ENCODE results near the gene SEMA4A.
A peak's percentile ranks its signal among the peaks of the same experiment; 100 is the strongest.

Gene SEMA4A

DNA sequence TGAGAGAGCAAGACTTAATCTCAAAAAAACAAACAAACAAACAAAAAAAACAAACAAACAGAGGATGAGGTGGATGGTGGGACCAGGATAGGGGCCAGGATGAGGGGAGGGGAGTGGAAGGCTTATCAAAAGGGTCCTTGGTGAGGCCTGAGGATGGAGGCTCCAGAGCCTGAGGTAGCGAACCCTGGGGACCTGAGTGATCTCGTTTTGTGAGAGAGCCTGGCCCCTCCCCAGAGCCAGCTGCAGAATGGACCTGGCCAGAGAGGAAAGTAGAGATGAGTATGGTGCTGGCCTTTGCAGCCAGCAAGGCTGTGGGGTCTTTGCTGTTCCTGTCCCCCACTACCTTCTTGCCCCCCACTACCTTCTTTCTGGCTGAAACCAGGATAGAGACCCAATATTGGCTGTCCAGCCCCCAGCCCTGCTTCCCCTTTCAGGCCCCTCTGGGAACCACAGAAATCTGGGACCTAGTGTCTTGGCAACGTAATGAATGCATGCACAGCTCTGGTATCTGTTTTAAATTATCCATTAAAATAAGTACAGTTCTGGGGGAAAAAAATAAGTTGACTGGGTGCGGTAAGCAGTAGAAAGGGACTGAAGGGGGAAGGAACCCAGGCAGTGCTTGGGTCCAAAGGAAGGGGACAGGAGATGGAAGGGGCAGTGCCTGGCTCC, 40.0 kb upstream of the SEMA4A start:
- H3K79me2 ChIP-seq (ENCODE audit: insufficient read depth, low read length) = no peaks in the 10 kb centered on the region
- TF ChIP-seq, protein P1, sequence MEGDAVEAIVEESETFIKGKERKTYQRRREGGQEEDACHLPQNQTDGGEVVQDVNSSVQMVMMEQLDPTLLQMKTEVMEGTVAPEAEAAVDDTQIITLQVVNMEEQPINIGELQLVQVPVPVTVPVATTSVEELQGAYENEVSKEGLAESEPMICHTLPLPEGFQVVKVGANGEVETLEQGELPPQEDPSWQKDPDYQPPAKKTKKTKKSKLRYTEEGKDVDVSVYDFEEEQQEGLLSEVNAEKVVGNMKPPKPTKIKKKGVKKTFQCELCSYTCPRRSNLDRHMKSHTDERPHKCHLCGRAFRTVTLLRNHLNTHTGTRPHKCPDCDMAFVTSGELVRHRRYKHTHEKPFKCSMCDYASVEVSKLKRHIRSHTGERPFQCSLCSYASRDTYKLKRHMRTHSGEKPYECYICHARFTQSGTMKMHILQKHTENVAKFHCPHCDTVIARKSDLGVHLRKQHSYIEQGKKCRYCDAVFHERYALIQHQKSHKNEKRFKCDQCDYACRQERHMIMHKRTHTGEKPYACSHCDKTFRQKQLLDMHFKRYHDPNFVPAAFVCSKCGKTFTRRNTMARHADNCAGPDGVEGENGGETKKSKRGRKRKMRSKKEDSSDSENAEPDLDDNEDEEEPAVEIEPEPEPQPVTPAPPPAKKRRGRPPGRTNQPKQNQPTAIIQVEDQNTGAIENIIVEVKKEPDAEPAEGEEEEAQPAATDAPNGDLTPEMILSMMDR (conservative IDR thresholded peaks at IDR 0.05; ENCODE audit: low read length) = no peak
- TF ChIP-seq EZH2phosphoT487 (IDR thresholded peaks at IDR 0.05; ENCODE audit: borderline replicate concordance) = no peak
- no peaks in the 10 kb centered on the region for H3F3A ChIP-seq (ENCODE audit: low read depth)
- no peaks in the 10 kb centered on the region for H3K9me2 ChIP-seq (replicated peaks; ENCODE audit: low read depth, low read length)
- H3K4me3 ChIP-seq (ENCODE audit: low read length, poor library complexity, severe bottlenecking) = no peak overlapping the region
- H3K9ac ChIP-seq (ENCODE audit: low read depth, low read length, poor library complexity, severe bottlenecking) = peak overlapping the region; percentile 36
- H3K4me2 ChIP-seq (ENCODE audit: low read depth, low read length, poor library complexity, severe bottlenecking) = no peak overlapping the region
- no peaks in the 10 kb centered on the region for H3K36me3 ChIP-seq (ENCODE audit: insufficient read depth, low read length)
- H3K4me1 ChIP-seq (ENCODE audit: insufficient read depth, low read length, poor library complexity, severe bottlenecking) = peaks cover 9% of the 10 kb centered on the region
- H4K20me1 ChIP-seq (ENCODE audit: insufficient read depth, low read length, poor library complexity, severe bottlenecking) = no peaks in the 10 kb centered on the region
- no peaks in the 10 kb centered on the region for H3K27me3 ChIP-seq (ENCODE audit: insufficient read depth, low read length, poor library complexity, severe bottlenecking)
- no peak overlapping the region for H2AFZ ChIP-seq (ENCODE audit: low read length)
- no peaks in the 10 kb centered on the region for H3K9me3 ChIP-seq (ENCODE audit: insufficient read depth, low read depth, low read length)

DNA sequence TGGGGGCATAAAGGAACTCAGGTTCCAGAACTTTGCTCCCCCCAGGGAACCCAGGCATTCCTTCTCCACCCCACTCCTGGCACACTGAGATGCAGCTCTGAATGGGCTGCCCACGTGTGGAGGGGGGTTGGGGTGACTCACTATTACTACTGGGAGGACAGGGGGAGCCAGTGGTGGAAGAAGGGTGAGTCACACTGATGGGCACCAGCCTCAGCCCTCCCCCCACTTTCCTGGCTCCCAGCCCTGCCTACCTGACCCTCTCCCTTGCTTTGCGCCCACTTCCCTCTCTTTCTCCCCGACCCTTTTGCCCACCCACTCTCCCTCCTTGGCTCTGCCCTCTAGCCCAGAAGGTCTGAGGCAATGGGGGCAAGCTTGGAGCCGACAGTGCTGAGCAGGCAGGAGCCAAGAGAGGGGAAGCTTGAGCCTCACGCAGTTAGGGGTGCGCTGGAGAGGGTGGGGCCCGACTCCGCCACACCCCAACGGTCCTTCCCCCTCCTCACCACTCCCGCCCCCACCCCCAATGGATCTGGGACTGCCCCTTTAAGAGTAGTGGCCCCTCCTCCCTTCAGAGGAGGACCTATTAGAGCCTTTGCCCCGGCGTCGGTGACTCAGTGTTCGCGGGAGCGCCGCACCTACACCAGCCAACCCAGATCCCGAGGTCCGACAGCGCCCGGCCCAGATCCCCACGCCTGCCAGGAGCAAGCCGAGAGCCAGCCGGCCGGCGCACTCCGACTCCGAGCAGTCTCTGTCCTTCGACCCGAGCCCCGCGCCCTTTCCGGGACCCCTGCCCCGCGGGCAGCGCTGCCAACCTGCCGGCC, 39.1 kb upstream of the SEMA4A start, which contains the start of gene LMNA:
Gene LMNA, plus strand, starts transcription at position 611 of the 818 bp plus-strand sequence. CDS start 208 bp downstream, outside the sequence.
- H3K79me2 ChIP-seq (ENCODE audit: insufficient read depth, low read length) = no peaks in the 10 kb centered on the region
- H4K20me1 ChIP-seq (ENCODE audit: insufficient read depth, low read length, poor library complexity, severe bottlenecking) = no peaks in the 10 kb centered on the region
- no peaks in the 10 kb centered on the region for H3K9me3 ChIP-seq (ENCODE audit: insufficient read depth, low read depth, low read length)
- H3K27me3 ChIP-seq (ENCODE audit: insufficient read depth, low read length, poor library complexity, severe bottlenecking) = no peaks in the 10 kb centered on the region
- H3K4me2 ChIP-seq (ENCODE audit: low read depth, low read length, poor library complexity, severe bottlenecking) = no peak within 1 kb of the TSS
- no peak within 1 kb of the TSS for H2AFZ ChIP-seq (ENCODE audit: low read length)
- no peaks in the 10 kb centered on the region for H3K9me2 ChIP-seq (replicated peaks; ENCODE audit: low read depth, low read length)
- H3K36me3 ChIP-seq (ENCODE audit: insufficient read depth, low read length) = no peaks in the 10 kb centered on the region
- TF ChIP-seq, protein P1 (conservative IDR thresholded peaks at IDR 0.05; ENCODE audit: low read length) = no peak
- no peak for TF ChIP-seq EZH2phosphoT487 (IDR thresholded peaks at IDR 0.05; ENCODE audit: borderline replicate concordance)
- H3K4me3 ChIP-seq (ENCODE audit: low read length, poor library complexity, severe bottlenecking) = no peak within 1 kb of the TSS
- H3K4me1 ChIP-seq (ENCODE audit: insufficient read depth, low read length, poor library complexity, severe bottlenecking) = peaks cover 9% of the 10 kb centered on the region
- peak within 1 kb of the TSS; percentile 36 for H3K9ac ChIP-seq (ENCODE audit: low read depth, low read length, poor library complexity, severe bottlenecking)
- no peaks in the 10 kb centered on the region for H3F3A ChIP-seq (ENCODE audit: low read depth)

DNA sequence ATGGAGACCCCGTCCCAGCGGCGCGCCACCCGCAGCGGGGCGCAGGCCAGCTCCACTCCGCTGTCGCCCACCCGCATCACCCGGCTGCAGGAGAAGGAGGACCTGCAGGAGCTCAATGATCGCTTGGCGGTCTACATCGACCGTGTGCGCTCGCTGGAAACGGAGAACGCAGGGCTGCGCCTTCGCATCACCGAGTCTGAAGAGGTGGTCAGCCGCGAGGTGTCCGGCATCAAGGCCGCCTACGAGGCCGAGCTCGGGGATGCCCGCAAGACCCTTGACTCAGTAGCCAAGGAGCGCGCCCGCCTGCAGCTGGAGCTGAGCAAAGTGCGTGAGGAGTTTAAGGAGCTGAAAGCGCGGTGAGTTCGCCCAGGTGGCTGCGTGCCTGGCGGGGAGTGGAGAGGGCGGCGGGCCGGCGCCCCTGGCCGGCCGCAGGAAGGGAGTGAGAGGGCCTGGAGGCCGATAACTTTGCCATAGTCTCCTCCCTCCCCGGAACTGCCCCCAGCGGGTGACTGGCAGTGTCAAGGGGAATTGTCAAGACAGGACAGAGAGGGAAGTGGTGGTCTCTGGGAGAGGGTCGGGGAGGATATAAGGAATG, 38.4 kb upstream of the SEMA4A start:
- Histone ChIP-seq H4K20me1 (ENCODE audit: insufficient read depth, low read length, poor library complexity, severe bottlenecking) (no peaks in the 10 kb centered on the region), H3K4me2 (ENCODE audit: low read depth, low read length, poor library complexity, severe bottlenecking) (no peak overlapping the region), H3K4me3 (ENCODE audit: low read length, poor library complexity, severe bottlenecking) (no peak overlapping the region), H3F3A (ENCODE audit: low read depth) (no peaks in the 10 kb centered on the region), H3K9me2 (replicated peaks; ENCODE audit: low read depth, low read length) (no peaks in the 10 kb centered on the region), H3K4me1 (ENCODE audit: insufficient read depth, low read length, poor library complexity, severe bottlenecking) (peaks cover 9% of the 10 kb centered on the region), H3K27me3 (ENCODE audit: insufficient read depth, low read length, poor library complexity, severe bottlenecking) (no peaks in the 10 kb centered on the region), H3K79me2 (ENCODE audit: insufficient read depth, low read length) (no peaks in the 10 kb centered on the region), H3K9me3 (ENCODE audit: insufficient read depth, low read depth, low read length) (no peaks in the 10 kb centered on the region), H2AFZ (ENCODE audit: low read length) (no peak overlapping the region), H3K9ac (ENCODE audit: low read depth, low read length, poor library complexity, severe bottlenecking) (no peak overlapping the region), H3K36me3 (ENCODE audit: insufficient read depth, low read length) (no peaks in the 10 kb centered on the region)
- no peak for TF ChIP-seq EZH2phosphoT487 (IDR thresholded peaks at IDR 0.05; ENCODE audit: borderline replicate concordance)
- TF ChIP-seq, protein P1 (conservative IDR thresholded peaks at IDR 0.05; ENCODE audit: low read length) = no peak

Data from Loucy (cell line).